Astrocyte of the cerebellum (primary cell): Measurements from ENCODE around the gene RB1.

Experiments used
- DNase-seq: peaks from one replicate; pipeline ENCODE4 v3.0.0-alpha.2; 2011; ENCODE audit warnings: low read depth
- H3K4me3 ChIP-seq: 2 replicates; pipeline ENCODE4 v1.5.1; 2011; ENCODE audit warnings: mild to moderate bottlenecking, low read depth, low read length, moderate library complexity
- in situ Hi-C: cut with HindIII; loops from 2 replicates; pipeline ENCODE4 v1.10.0; 2017; ENCODE audit warnings: low sequenced_read_pairs
- TF ChIP-seq, protein P1 (sequence below): IDR thresholded peaks from 2 replicates; pipeline ENCODE4 v1.5.1; 2012; ENCODE audit warnings: low read length, low read depth, moderate library complexity, mild to moderate bottlenecking; ENCODE audit errors: missing control alignments

Gene RB1

DNA sequence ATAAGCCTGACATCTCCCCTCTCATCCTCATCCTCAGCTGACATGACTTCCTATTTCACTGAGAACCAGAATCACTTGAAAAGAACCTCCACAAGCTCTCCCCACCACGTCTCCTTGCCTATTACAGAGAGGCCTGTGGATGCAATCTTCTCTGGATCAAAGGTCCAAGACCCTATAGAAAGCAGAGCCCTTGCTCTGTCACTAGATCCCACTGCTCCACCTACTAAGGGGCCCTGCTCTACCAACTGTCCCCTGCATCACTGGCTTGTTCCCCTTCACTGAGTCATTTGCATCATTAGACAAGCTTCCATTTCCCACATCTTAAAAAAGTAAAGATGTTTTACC, 188.5 kb downstream of the RB1 start:
- DNase-seq: no peak
- H3K4me3 ChIP-seq: no peak overlapping the region
- in situ Hi-C loops: no loop called here
- TF ChIP-seq, protein P1, sequence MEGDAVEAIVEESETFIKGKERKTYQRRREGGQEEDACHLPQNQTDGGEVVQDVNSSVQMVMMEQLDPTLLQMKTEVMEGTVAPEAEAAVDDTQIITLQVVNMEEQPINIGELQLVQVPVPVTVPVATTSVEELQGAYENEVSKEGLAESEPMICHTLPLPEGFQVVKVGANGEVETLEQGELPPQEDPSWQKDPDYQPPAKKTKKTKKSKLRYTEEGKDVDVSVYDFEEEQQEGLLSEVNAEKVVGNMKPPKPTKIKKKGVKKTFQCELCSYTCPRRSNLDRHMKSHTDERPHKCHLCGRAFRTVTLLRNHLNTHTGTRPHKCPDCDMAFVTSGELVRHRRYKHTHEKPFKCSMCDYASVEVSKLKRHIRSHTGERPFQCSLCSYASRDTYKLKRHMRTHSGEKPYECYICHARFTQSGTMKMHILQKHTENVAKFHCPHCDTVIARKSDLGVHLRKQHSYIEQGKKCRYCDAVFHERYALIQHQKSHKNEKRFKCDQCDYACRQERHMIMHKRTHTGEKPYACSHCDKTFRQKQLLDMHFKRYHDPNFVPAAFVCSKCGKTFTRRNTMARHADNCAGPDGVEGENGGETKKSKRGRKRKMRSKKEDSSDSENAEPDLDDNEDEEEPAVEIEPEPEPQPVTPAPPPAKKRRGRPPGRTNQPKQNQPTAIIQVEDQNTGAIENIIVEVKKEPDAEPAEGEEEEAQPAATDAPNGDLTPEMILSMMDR: no peak

DNA sequence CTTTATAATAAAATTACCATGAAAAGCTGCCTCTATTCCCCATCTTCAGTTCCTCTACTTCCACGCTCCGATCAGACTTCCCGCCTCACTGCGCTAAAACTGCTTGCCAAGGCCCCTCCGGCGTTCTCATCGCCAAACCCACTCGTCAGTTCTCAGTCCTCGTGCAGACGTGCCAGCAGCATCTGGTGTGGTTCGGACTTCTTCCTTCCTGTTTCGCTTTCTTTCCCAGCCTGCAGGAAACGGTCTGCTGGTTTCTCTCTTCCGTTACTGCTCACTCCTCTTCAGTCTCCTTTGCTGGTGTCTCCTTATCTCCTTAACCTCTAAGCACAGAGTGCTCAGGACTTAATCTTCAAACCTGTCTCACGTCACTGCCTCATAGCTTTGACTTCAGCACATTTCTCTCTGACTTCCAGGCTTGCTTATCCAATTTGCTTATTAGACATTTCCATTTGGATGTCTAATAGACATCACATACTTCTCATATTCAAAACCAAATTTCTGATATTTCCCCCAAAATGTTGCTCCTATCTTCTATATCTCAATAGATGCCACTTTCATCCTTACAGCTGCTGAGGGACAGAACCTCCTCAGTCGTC, 189.0 kb downstream of the RB1 start:
- H3K4me3 ChIP-seq: no peak overlapping the region
- TF ChIP-seq, protein P1: no peak
- no peak for DNase-seq
- in situ Hi-C loops: no loop called here

DNA sequence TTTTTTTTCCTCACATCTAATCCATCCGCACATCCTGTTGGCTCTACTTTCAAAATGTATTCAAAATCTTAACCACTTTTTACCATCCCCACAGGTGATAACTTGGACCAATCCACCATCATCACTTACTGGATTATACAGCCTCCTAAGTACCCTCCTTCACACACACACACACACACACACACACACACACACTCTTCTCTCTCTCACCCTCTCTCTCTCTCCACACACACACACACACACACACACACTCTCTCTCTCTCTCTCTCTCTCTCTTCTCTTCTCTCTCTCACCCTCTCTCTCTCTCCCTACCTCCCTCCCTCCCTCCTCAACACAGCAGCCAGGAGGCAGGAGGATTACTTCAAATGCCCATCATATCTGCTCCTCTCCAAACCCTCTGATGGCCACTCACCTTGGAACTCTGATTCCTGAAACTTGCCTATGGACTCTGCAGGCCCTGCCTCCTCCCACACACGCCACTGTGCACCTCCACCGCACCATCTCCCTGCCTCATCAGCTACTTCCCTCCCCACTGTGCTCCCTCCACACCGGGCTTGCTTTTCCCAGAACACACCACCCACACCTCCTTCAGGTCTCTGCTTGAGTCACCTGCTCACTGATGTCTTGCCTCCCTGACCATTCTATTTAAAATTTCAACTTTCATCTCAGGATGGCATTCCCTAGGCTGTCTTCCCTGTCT, 189.7 kb downstream of the RB1 start:
- no peak for DNase-seq
- TF ChIP-seq, protein P1: no peak
- no peak overlapping the region for H3K4me3 ChIP-seq
- in situ Hi-C loops: no loop called here

DNA sequence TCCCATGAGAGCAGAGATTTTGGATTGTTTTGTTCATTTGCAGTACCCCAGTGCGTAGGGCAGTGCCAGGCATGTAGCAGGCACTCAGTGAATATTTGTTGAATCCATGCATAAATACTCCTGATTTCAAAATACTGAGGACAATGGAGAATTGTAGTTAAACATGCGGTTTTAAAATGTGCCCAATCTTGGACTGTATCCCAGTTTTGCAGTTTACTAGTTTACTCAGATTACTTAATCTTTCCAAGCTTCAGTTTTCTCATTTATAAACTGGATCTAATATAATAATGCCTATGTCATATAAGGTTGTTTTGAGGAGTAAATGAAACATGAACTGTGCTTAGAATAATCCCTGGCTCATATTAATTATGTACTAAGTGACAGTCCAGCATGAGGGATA, 190.3 kb downstream of the RB1 start:
- DNase-seq: peak; percentile 28
- H3K4me3 ChIP-seq: no peak overlapping the region
- TF ChIP-seq, protein P1: no peak
- in situ Hi-C loops: no loop called here

DNA sequence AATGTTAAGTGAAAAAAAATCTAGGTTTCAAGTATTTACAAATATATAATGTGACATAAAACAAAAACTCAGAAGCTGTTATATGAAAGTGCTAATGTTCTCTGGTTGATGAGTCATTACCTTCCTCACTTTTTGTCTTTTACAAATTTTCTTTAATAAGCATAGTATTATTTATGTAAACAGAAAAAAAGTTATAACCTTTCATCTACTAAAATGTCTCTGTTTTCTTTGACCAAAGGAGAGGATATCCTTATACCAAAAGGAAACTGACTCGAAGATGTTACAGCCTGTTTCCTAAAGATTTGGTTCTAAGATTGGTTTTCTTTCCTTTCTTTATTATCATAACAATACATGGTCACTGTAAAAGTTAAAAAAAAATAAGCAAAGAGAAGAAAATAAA, 191.3 kb downstream of the RB1 start:
- in situ Hi-C loops: no loop called here
- TF ChIP-seq, protein P1: no peak
- no peak overlapping the region for H3K4me3 ChIP-seq
- no peak for DNase-seq

DNA sequence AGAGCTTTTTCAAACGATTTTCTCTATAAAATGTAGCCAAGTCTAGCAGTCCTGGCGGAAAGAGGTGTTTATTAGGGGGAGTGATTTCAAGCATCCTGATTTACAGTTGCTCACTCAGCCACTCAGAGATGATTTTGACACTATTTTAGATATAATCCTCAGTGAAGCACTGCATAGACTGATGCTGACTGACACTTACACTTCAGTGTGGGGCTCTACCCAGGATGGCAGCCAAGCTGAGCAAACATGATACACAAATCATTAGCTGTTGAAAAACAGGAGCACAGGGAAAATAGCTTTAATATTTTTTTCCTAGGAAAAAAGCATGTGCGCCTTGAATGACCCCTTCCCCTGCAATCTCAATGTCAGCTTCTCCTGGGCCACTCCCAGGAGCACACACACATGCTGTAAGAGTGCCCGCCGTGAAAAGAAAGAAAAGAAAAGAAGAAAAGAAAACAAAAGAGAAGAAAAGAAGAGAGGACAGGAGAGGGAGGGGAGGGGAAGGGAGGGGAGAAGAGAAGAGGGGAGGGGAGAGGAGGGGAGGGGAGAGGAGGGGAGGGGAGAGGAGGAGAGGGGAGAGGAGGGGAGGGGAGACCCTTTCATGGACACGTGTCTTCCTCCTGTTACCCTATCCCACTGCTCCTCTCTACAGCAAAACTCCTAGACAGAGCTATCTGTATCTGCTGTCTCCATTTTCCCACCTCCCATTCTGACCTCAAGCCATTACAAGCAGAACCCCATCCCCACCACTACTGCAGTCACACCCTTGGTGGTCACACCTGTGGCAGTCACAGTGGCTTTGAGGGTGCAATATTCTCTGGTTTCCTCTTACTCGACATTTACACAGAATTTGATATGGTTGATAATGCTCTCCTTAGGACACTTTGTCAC, 193.0 kb downstream of the RB1 start:
- TF ChIP-seq, protein P1: no peak
- no peak overlapping the region for H3K4me3 ChIP-seq
- in situ Hi-C loops: no loop called here
- DNase-seq: no peak
